ENCODE data around the gene PPP2R1B.

The PPP2R1B gene

GRCh38 chr11:111745719-111746504 lies 20.3 kb downstream of the PPP2R1B start:
- peak; percentile 45 for DNase-seq

GRCh38 chr11:111743700-111744099 lies 22.5 kb downstream of the PPP2R1B start:
- DNase-seq, result no peak

- no peak for DNase-seq
Measured at GRCh38 chr11:111741751-111742150, 24.4 kb downstream of the PPP2R1B start.

- DNase-seq, result no peak
Measured at GRCh38 chr11:111739299-111739698, 26.9 kb downstream of the PPP2R1B start.

GRCh38 chr11:111737444-111738210 lies 28.6 kb downstream of the PPP2R1B start:
- DNase-seq, result no peak

- no peak for DNase-seq
Measured at GRCh38 chr11:111736621-111737443, 29.4 kb downstream of the PPP2R1B start.

- DNase-seq, result peak; percentile 71
Measured at GRCh38 chr11:111736181-111736590, 30.0 kb downstream of the PPP2R1B start.

- DNase-seq, result peak; percentile 98
Measured at GRCh38 chr11:111735262-111736116, 30.7 kb downstream of the PPP2R1B start.

GRCh38 chr11:111734954-111735261 lies 31.3 kb downstream of the PPP2R1B start:
- DNase-seq, result no peak

- no peak for DNase-seq
Measured at GRCh38 chr11:111734101-111734953, 31.9 kb downstream of the PPP2R1B start.

GRCh38 chr11:111733611-111734088 lies 32.5 kb downstream of the PPP2R1B start:
- no peak for DNase-seq

GRCh38 chr11:111733016-111733415 lies 33.2 kb downstream of the PPP2R1B start:
- DNase-seq, result peak; percentile 75

- no peak for DNase-seq
Measured at GRCh38 chr11:111731821-111732220, 34.4 kb downstream of the PPP2R1B start.

- peak; percentile 26 for DNase-seq
Measured at GRCh38 chr11:111730871-111731591, 35.2 kb downstream of the PPP2R1B start.

- DNase-seq, result no peak
Measured at GRCh38 chr11:111729831-111730311, 36.3 kb downstream of the PPP2R1B start.

GRCh38 chr11:111729071-111729830 lies 36.9 kb downstream of the PPP2R1B start:
- no peak for DNase-seq

GRCh38 chr11:111727431-111727830 lies 38.8 kb downstream of the PPP2R1B start:
- DNase-seq, result no peak

GRCh38 chr11:111726301-111726713 lies 39.9 kb downstream of the PPP2R1B start:
- DNase-seq, result no peak

GRCh38 chr11:111725621-111726020 lies 40.6 kb downstream of the PPP2R1B start:
- no peak for DNase-seq
